ENCODE data around the gene CEP170.

DNA sequence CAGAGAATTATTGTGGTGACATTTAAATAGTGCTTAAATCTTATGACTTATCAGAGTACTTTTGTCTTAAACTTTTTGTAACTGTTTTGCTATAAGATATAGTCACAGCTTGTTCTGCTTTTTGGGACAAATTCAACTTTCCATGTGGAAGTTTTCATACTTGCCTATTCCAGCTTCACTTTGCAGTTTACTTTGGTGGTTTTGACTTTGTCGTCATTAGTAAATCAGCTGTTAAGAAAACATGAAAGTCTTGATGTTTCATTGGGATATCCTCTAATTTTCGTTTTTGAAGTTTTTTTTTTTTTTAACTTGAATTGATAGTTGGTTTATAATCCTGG is 32.0 kb upstream of the CEP170 start:
- TF ChIP-seq, protein P1, sequence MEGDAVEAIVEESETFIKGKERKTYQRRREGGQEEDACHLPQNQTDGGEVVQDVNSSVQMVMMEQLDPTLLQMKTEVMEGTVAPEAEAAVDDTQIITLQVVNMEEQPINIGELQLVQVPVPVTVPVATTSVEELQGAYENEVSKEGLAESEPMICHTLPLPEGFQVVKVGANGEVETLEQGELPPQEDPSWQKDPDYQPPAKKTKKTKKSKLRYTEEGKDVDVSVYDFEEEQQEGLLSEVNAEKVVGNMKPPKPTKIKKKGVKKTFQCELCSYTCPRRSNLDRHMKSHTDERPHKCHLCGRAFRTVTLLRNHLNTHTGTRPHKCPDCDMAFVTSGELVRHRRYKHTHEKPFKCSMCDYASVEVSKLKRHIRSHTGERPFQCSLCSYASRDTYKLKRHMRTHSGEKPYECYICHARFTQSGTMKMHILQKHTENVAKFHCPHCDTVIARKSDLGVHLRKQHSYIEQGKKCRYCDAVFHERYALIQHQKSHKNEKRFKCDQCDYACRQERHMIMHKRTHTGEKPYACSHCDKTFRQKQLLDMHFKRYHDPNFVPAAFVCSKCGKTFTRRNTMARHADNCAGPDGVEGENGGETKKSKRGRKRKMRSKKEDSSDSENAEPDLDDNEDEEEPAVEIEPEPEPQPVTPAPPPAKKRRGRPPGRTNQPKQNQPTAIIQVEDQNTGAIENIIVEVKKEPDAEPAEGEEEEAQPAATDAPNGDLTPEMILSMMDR (optimal IDR thresholded peaks at IDR 0.05 in 1 of 3, IDR thresholded peaks at IDR 0.05 in 1 of 3, conservative IDR thresholded peaks at IDR 0.05 in 1 of 3; ENCODE audit: extremely low read depth in 1 of 3, insufficient read depth in 2 of 3, low read length in 3 of 3) = no peak
- no peak for TF ChIP-seq EZH2 (IDR thresholded peaks at IDR 0.05; ENCODE audit: low read length)

Measured in keratinocyte (primary cell).